ENCODE data around the gene CWC27. TPM values are rescaled to one million over a fixed set of nuclear protein-coding genes. Genes with fewer than 3 reads are reported as not detected.

CWC27 gene
- polyA plus RNA-seq, 4 donors: 7.0 to 21.3 (median 14.8) TPM

DNA sequence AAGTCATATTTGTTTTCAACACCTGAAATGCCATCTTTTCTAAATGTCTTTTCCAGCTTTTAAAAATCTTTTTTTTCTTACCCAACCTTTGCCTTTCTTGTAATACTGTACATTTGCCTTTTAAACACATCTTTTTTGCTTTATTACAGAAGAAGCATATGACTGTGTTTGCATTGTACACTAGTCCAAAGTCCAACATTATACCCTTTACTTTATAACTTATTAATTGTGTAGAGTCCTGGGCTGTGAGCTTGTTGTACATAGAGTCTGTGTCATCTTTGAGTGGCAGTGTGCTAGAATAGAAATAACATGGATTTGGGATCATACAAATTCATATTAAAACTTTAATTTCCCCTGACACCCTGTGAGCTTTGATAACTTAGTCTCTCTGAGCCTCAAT lies 23.7 kb downstream of the CWC27 start:
- Histone ChIP-seq H3K27ac (ENCODE audit: low read depth in 1 of 3, low read length in 2 of 3) (peak overlapping the region in 1 of 3 donors; percentile 70), H3K4me1 (ENCODE audit: control insufficient read depth in 3 of 3, insufficient read depth in 2 of 3, low read depth in 1 of 3, low read length in 2 of 3) (peaks cover 6 to 16% (median 6%) of the 10 kb centered on the region in 3 donors), H3K36me3 (ENCODE audit: control insufficient read depth in 3 of 3, insufficient read depth in 2 of 3, low read depth in 1 of 3, low read length in 3 of 3) (peaks cover 0 to 1% (median 0%) of the 10 kb centered on the region in 3 donors), H3K27me3 (ENCODE audit: control insufficient read depth in 3 of 3, insufficient read depth in 3 of 3, low read length in 3 of 3) (no peaks in the 10 kb centered on the region), H3K4me3 (ENCODE audit: low read depth in 1 of 3, low read length in 3 of 3) (no peak overlapping the region), H3K9me3 (ENCODE audit: control insufficient read depth in 2 of 2, insufficient read depth in 1 of 2, low read depth in 1 of 2, low read length in 1 of 2) (no peaks in the 10 kb centered on the region)
- DNase-seq (peak; percentile 75 to 80), FAIRE-seq (peak; percentile 61)

DNA sequence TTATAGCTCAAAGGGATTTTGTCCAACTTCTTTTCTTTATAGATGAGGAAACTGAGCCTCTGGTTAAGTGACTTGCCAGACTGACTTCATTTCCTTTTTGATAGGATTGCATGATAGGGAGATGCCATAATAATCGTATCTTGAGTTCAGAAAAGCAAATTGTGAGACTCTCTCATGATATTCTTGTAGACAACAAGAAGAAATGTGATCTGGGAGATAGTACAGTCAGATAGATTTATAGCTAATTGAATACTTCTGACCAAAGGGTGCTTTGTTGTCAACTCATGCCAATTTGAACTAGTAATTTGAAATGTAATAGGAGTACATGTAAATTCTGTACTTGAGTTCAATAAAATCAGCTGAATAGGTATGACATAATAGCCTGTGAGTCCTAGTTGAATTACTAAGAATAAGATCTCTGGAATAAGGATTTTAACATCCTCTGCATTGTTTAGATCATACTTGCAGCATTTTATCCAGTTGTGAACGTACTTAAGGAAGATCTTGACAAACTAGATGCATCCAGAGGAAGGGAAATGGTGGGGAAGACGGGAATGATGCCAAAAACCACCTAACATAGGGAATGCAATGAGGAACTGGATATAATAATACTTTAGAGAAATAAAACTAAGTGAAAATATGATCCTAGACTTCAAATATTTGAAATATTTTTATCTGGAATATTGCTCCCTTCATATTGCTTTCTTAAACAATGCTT lies 25.5 kb downstream of the CWC27 start:
- peak in 1 of 2 donors; percentile 21 for DNase-seq
- Histone ChIP-seq H3K9me3 (ENCODE audit: control insufficient read depth in 2 of 2, insufficient read depth in 1 of 2, low read depth in 1 of 2, low read length in 1 of 2) (no peaks in the 10 kb centered on the region), H3K36me3 (ENCODE audit: control insufficient read depth in 3 of 3, insufficient read depth in 2 of 3, low read depth in 1 of 3, low read length in 3 of 3) (peaks cover 0 to 1% (median 0%) of the 10 kb centered on the region in 3 donors), H3K4me1 (ENCODE audit: control insufficient read depth in 3 of 3, insufficient read depth in 2 of 3, low read depth in 1 of 3, low read length in 2 of 3) (peaks cover 6 to 16% (median 6%) of the 10 kb centered on the region in 3 donors), H3K27ac (ENCODE audit: low read depth in 1 of 3, low read length in 2 of 3) (peak overlapping the region in 2 of 3 donors; percentile 32 to 70), H3K27me3 (ENCODE audit: control insufficient read depth in 3 of 3, insufficient read depth in 3 of 3, low read length in 3 of 3) (no peaks in the 10 kb centered on the region), H3K4me3 (ENCODE audit: low read depth in 1 of 3, low read length in 3 of 3) (no peak overlapping the region)
- 65 to 72% (median 66%) methylated on average over 3 of the region's 3 CpGs for WGBS, 3 donors
- no peak for FAIRE-seq

DNA sequence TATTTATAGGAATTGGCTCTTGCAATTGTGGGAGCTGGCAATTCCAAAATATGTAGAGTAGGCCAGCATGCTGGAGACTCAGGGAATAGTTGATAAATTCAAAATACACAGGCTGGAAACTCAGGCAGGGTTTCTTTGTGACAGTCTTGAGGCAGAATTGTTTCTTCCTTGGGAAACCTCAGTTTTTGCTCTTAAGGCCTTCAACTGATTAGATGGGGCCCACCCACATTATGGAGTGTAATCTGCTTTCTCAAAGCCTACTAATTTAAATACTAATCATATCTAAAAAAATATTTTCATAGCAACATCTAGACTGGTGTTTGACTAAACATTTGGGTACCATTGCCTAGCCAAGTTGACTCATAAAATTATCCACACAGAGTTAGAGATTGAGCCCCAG lies 27.6 kb downstream of the CWC27 start:
- Histone ChIP-seq H3K9me3 (ENCODE audit: control insufficient read depth in 2 of 2, insufficient read depth in 1 of 2, low read depth in 1 of 2, low read length in 1 of 2) (no peaks in the 10 kb centered on the region), H3K27ac (ENCODE audit: low read depth in 1 of 3, low read length in 2 of 3) (no peak overlapping the region)
- no peak for FAIRE-seq

DNA sequence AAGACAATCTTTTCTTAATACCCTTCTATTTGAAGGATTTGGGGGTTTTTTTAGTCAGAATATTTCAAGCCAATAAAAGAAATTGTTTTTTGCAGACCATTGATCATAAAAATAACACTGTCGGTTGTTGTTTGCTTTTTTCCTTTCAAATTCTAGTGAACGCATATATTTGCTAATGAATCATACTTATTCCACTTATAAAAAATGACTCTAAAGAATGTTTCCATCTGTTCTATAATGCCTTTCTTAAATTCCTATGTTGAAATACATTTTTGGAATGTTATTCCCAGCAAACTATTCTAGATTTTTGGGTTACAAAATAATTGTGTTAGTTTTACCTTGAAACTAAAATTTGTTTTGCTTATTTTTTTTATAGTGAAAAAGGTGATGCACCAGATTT lies 32.2 kb downstream of the CWC27 start:
- Histone ChIP-seq H3K9me3 (ENCODE audit: control insufficient read depth in 2 of 2, insufficient read depth in 1 of 2, low read depth in 1 of 2, low read length in 1 of 2) (no peaks in the 10 kb centered on the region), H3K27ac (ENCODE audit: low read depth in 1 of 3, low read length in 2 of 3) (no peak overlapping the region), H3K36me3 (ENCODE audit: control insufficient read depth in 3 of 3, insufficient read depth in 2 of 3, low read depth in 1 of 3, low read length in 3 of 3) (peaks cover 0 to 4% (median 0%) of the 10 kb centered on the region in 3 donors), H3K4me1 (ENCODE audit: control insufficient read depth in 3 of 3, insufficient read depth in 2 of 3, low read depth in 1 of 3, low read length in 2 of 3) (no peaks in the 10 kb centered on the region), H3K4me3 (ENCODE audit: low read depth in 1 of 3, low read length in 3 of 3) (no peak overlapping the region), H3K27me3 (ENCODE audit: control insufficient read depth in 3 of 3, insufficient read depth in 3 of 3, low read length in 3 of 3) (no peaks in the 10 kb centered on the region)
- WGBS, 3 donors: 82 to 95% (median 93%) methylated on average over 2 of the region's 2 CpGs
- FAIRE-seq: no peak
- DNase-seq: no peak

More for the DNA sequence above, 27.6 kb downstream of the CWC27 start:
- Histone ChIP-seq H3K4me1 (ENCODE audit: control insufficient read depth in 3 of 3, insufficient read depth in 2 of 3, low read depth in 1 of 3, low read length in 2 of 3) (peaks cover 4 to 16% (median 6%) of the 10 kb centered on the region in 3 donors), H3K36me3 (ENCODE audit: control insufficient read depth in 3 of 3, insufficient read depth in 2 of 3, low read depth in 1 of 3, low read length in 3 of 3) (peaks cover 0 to 1% (median 0%) of the 10 kb centered on the region in 3 donors), H3K27me3 (ENCODE audit: control insufficient read depth in 3 of 3, insufficient read depth in 3 of 3, low read length in 3 of 3) (no peaks in the 10 kb centered on the region), H3K4me3 (ENCODE audit: low read depth in 1 of 3, low read length in 3 of 3) (no peak overlapping the region)
- DNase-seq: no peak

DNA sequence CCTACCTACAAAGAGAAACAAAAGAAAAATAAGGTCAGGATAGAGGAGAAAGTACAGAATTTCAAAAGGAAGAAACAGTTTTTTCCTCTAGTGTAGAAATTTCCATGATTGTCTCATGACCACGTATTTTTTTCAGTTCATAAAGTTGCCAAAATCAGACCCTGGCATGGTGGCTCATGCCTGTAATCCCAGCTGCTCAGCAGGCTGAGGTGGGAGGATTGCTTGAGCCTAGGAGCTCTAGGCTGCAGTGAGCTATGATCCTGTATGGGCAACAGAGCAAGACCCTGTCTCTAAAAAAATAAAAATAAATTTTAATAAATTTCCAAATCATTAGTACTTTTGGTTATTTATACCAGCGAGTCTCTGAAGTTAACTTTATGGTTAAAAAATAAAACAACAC lies 37.8 kb downstream of the CWC27 start:
- H3K9me3 ChIP-seq (ENCODE audit: control insufficient read depth in 2 of 2, insufficient read depth in 1 of 2, low read depth in 1 of 2, low read length in 1 of 2): no peaks in the 10 kb centered on the region
- no peak for FAIRE-seq
- no peak overlapping the region for H3K4me3 ChIP-seq (ENCODE audit: low read depth in 1 of 3, low read length in 3 of 3)
- WGBS, 3 donors: 89 to 94% (median 91%) methylated on average over 2 of the region's 2 CpGs
- no peaks in the 10 kb centered on the region for H3K4me1 ChIP-seq (ENCODE audit: control insufficient read depth in 3 of 3, insufficient read depth in 2 of 3, low read depth in 1 of 3, low read length in 2 of 3)
- H3K36me3 ChIP-seq (ENCODE audit: control insufficient read depth in 3 of 3, insufficient read depth in 2 of 3, low read depth in 1 of 3, low read length in 3 of 3): peaks cover 0 to 5% (median 3%) of the 10 kb centered on the region in 3 donors
- no peak overlapping the region for H3K27ac ChIP-seq (ENCODE audit: low read depth in 1 of 3, low read length in 2 of 3)
- no peaks in the 10 kb centered on the region for H3K27me3 ChIP-seq (ENCODE audit: control insufficient read depth in 3 of 3, insufficient read depth in 3 of 3, low read length in 3 of 3)
- no peak for DNase-seq

DNA sequence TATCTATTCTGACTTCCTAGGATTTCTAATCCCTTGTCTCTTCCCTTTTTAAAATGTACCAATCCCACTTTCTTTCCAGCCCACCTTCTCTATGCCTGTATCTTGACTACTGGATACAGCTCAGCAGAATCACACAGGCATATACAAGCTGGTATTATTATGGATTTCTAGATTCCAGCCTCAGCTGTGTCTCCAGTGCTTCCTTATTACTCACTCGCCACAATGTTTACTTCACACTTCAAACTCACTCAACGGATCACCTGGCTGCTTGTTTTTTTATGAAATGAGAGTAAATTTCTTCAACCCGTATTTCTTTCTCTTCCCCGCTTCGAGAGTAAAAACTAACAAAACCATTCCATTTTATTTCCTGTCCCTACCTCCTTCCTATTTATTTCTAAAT lies 38.8 kb downstream of the CWC27 start:
- H3K4me1 ChIP-seq (ENCODE audit: control insufficient read depth in 3 of 3, insufficient read depth in 2 of 3, low read depth in 1 of 3, low read length in 2 of 3): no peaks in the 10 kb centered on the region
- H3K9me3 ChIP-seq (ENCODE audit: control insufficient read depth in 2 of 2, insufficient read depth in 1 of 2, low read depth in 1 of 2, low read length in 1 of 2): no peaks in the 10 kb centered on the region
- H3K27me3 ChIP-seq (ENCODE audit: control insufficient read depth in 3 of 3, insufficient read depth in 3 of 3, low read length in 3 of 3): no peaks in the 10 kb centered on the region
- H3K4me3 ChIP-seq (ENCODE audit: low read depth in 1 of 3, low read length in 3 of 3): no peak overlapping the region
- H3K36me3 ChIP-seq (ENCODE audit: control insufficient read depth in 3 of 3, insufficient read depth in 2 of 3, low read depth in 1 of 3, low read length in 3 of 3): peaks cover 0 to 5% (median 0%) of the 10 kb centered on the region in 3 donors
- DNase-seq: peak in 1 of 2 donors; percentile 2
- 76 to 83% (median 78%) methylated on average over 5 of the region's 5 CpGs for WGBS, 3 donors
- no peak overlapping the region for H3K27ac ChIP-seq (ENCODE audit: low read depth in 1 of 3, low read length in 2 of 3)
- FAIRE-seq: no peak

DNA sequence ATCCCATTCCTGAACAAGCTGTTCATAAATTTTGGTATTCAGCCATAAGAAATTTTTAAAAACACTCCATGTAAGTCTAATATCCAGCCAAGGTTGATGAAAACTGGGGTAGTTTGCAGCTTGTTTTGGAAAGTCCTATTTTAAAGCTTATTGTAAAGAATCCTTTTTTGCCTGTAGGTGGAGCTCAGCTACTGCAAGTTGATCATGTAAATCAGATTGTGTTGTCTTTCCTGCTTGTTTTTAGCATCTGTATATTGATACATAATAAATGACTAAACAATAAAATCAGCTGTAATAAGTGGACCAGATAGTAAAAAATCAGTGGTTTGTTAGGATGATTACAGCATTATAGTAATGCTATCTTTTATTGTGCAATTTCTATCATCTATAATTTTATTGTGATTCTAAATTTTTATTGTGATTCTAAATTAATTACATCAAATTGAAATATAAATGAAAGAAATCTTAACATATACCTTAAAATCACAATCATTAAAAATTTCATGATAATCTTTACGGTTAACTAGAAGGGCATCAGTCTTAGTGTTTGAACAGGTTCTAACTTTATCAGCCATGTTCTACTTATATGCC lies 42.4 kb downstream of the CWC27 start:
- Histone ChIP-seq H3K4me1 (ENCODE audit: control insufficient read depth in 3 of 3, insufficient read depth in 2 of 3, low read depth in 1 of 3, low read length in 2 of 3) (no peaks in the 10 kb centered on the region), H3K27me3 (ENCODE audit: control insufficient read depth in 3 of 3, insufficient read depth in 3 of 3, low read length in 3 of 3) (no peaks in the 10 kb centered on the region), H3K4me3 (ENCODE audit: low read depth in 1 of 3, low read length in 3 of 3) (no peak overlapping the region), H3K36me3 (ENCODE audit: control insufficient read depth in 3 of 3, insufficient read depth in 2 of 3, low read depth in 1 of 3, low read length in 3 of 3) (peaks cover 0 to 5% (median 0%) of the 10 kb centered on the region in 3 donors), H3K27ac (ENCODE audit: low read depth in 1 of 3, low read length in 2 of 3) (no peak overlapping the region), H3K9me3 (ENCODE audit: control insufficient read depth in 2 of 2, insufficient read depth in 1 of 2, low read depth in 1 of 2, low read length in 1 of 2) (no peaks in the 10 kb centered on the region)
- DNase-seq (peak; percentile 50 to 53), FAIRE-seq (peak; percentile 92)
- WGBS, 3 donors: 90 to 97% (median 91%) methylated on average over 1 of the region's 1 CpG

DNA sequence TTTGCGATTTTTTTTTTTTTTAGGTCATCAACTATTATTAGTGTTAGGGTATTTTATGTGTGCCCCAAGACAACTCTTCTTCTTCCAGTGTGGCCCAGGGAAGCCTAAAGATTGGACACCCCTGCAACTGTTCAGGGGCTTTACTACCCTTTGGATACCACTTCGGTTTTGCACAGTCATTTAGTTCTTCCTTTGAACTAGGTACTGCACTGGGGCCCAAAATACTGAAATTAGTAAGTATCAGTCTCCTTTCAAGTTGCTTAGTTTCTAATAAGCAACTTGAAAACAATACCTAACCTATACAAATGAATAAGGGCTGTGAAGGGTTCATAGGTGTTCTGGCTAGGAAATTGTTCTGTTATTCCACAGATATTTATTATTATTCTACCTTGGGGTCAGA lies 45.3 kb downstream of the CWC27 start:
- DNase-seq (no peak), FAIRE-seq (no peak)
- Histone ChIP-seq H3K27me3 (ENCODE audit: control insufficient read depth in 3 of 3, insufficient read depth in 3 of 3, low read length in 3 of 3) (no peaks in the 10 kb centered on the region), H3K27ac (ENCODE audit: low read depth in 1 of 3, low read length in 2 of 3) (no peak overlapping the region), H3K4me3 (ENCODE audit: low read depth in 1 of 3, low read length in 3 of 3) (no peak overlapping the region), H3K9me3 (ENCODE audit: control insufficient read depth in 2 of 2, insufficient read depth in 1 of 2, low read depth in 1 of 2, low read length in 1 of 2) (no peaks in the 10 kb centered on the region), H3K36me3 (ENCODE audit: control insufficient read depth in 3 of 3, insufficient read depth in 2 of 3, low read depth in 1 of 3, low read length in 3 of 3) (peaks cover 0 to 3% (median 0%) of the 10 kb centered on the region in 3 donors), H3K4me1 (ENCODE audit: control insufficient read depth in 3 of 3, insufficient read depth in 2 of 3, low read depth in 1 of 3, low read length in 2 of 3) (no peaks in the 10 kb centered on the region)
- WGBS, 3 donors: 71 to 86% (median 84%) methylated on average over 2 of the region's 2 CpGs

Measured in small intestine (tissue), 7 donors.